Daoy (cell line): ENCODE measurements around the gene OSBP2. TPM values are rescaled to one million over a fixed set of nuclear protein-coding genes. Genes with fewer than 3 reads are reported as not detected.
"Not testable (repeated sequence)": the region's sequence is repeated elsewhere in the genome, so short reads cannot be mapped to it uniquely, and the experiment has no call there.

ENCODE experiments used
- DNase-seq: peaks from one replicate; pipeline ENCODE4 v3.0.0-alpha.2; 2015; ENCODE audit warnings: low read depth
- total RNA-seq: library from RNA; depleted of rRNA; stranded (reverse); fragments of >200 nt; shearing (Covaris generic); gene quantifications from 2 replicates; pipeline ENCODE4 v1.2.3, GENCODE V29; 2014

The OSBP2 gene
- total RNA-seq, 1 experiment from 2014 or later = 0.97 TPM

GRCh38 chr22:30763815-30764673, 69.4 kb downstream of the OSBP2 start:
- DNase-seq = peak; percentile 71

- no peak for DNase-seq
Observed at GRCh38 chr22:30767661-30768060, 73.0 kb downstream of the OSBP2 start.

- no peak for DNase-seq
Observed at GRCh38 chr22:30770716-30771115, 76.0 kb downstream of the OSBP2 start.

- no peak for DNase-seq
Observed at GRCh38 chr22:30773919-30774318, 79.2 kb downstream of the OSBP2 start.

GRCh38 chr22:30774566-30774965, 79.9 kb downstream of the OSBP2 start:
- no peak for DNase-seq

- no peak for DNase-seq
Observed at GRCh38 chr22:30776476-30776875, 81.8 kb downstream of the OSBP2 start.

- not testable (repeated sequence) for DNase-seq
Observed at GRCh38 chr22:30777146-30777545, 82.5 kb downstream of the OSBP2 start.

- DNase-seq = no peak
Observed at GRCh38 chr22:30777587-30777986, 82.9 kb downstream of the OSBP2 start.

GRCh38 chr22:30778261-30778660, 83.6 kb downstream of the OSBP2 start:
- no peak for DNase-seq

DNA sequence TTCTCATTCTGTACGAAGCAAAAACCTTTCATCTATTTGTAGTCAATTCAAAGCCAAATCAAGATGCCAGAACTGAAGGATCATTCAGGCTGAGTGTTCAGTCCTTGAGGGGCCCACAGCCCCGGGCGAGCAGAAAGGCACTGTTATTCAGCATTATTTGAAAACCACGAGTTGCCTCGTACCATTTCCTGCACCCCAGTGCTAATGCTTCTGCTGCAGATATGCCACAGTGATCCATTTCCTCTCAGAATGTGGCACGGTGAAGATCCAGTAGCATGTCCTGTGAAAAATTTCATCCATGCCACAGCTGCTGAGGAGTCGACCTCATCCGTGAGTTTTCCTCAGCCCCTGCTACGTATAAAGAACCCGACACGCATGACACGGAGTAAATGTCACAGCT, 85.4 kb downstream of the OSBP2 start:
- no peak for DNase-seq

GRCh38 chr22:30781271-30781875, 86.7 kb downstream of the OSBP2 start:
- DNase-seq = peak; percentile 42

- no peak for DNase-seq
Observed at GRCh38 chr22:30782613-30783012, 87.9 kb downstream of the OSBP2 start.

GRCh38 chr22:30783021-30783420, 88.3 kb downstream of the OSBP2 start:
- DNase-seq = no peak

- no peak for DNase-seq
Observed at GRCh38 chr22:30785527-30785926, 90.9 kb downstream of the OSBP2 start.

GRCh38 chr22:30790366-30790765, 95.7 kb downstream of the OSBP2 start:
- no peak for DNase-seq

- DNase-seq = no peak
Observed at GRCh38 chr22:30792456-30792855, 97.8 kb downstream of the OSBP2 start.

GRCh38 chr22:30795118-30795517, 100.4 kb downstream of the OSBP2 start:
- no peak for DNase-seq

DNA sequence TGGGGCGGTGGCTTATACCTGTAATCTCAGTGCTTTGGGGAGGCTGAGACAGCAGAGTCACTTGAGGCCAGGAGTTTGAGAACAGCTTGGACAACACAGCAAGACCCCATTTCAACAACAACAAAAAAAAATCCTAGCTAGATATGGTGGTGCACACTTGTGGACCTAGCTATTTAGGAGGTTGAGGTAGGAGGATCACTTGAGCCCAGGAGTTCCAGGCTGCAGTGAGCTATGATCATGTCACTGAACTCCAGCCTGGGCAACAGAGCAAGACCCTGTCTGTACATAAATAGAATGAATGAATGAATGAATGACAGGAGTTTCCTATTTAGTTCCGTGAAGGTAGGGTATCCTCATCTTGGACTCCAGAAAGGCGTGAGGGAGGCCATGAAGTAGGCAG, 107.0 kb downstream of the OSBP2 start:
- no peak for DNase-seq

GRCh38 chr22:30802202-30803166, 107.8 kb downstream of the OSBP2 start:
- peak; percentile 95 for DNase-seq

DNA sequence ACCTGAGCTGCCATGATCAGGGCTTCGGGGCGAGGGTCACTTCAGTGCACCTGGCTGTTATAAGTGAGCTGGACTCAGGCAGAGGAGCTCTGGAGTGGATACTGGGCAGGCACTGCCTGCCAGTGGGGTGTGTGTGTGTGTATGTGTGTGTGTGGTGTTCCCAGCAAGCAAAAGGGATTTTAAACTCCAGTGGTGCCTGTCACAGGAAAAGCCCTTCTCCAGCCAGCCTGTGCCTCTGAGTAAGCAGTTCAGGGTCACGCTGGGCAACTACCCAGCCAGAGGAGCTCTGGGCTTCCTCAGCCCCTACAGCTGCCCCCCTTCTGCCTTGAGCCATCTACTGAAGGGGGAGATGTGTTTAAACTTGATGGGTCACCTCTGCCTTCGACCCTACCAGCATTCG, 109.0 kb downstream of the OSBP2 start:
- DNase-seq = no peak

DNA sequence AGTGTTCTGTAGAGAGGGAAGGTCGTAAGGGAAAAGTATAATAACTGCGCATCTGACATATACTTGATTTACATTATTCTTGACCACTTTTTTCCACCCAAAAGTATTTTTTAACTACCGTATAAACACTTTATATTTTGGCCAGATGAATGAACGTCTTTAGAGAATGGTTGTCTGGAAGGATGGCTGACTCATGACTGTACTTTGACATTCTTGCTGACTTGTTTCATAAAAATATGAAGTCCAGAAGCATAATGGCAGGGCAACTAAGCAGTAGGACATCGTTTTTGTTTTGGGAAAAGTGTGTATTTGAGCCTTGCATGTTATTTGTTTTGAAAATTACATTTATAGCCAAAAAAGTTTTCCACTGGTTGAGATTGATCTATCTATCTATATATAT, 110.0 kb downstream of the OSBP2 start:
- no peak for DNase-seq

- peak; percentile 80 for DNase-seq
Observed at GRCh38 chr22:30806391-30806861, 111.8 kb downstream of the OSBP2 start.
